DND-41 (cell line): Measurements from ENCODE around the gene CNTNAP5.

ENCODE experiments used
- ATAC-seq: fragments of 200-7000 bp; cut with Tn5 transposase; 3 replicates; pipeline ENCODE4 v1.9.1; 2021; ENCODE audit warnings: low read depth; ENCODE audit not compliant: insufficient read depth
- DNase-seq: peaks from one replicate; pipeline ENCODE4 v3.0.0-alpha.2; 2020
- H2AFZ ChIP-seq: 2 replicates; pipeline ENCODE4 v1.6.0; 2012; ENCODE audit warnings: low read depth, low read length
- H3K27ac ChIP-seq: 2 replicates; pipeline ENCODE4 v1.5.1; 2012; ENCODE audit warnings: low read length, inconsistent platforms
- H3K27me3 ChIP-seq: fragments of 200-600 bp; sonication (generic); 2 replicates; pipeline ENCODE4 v1.6.0; 2012; ENCODE audit warnings: low read length, mild to moderate bottlenecking, inconsistent platforms; ENCODE audit not compliant: insufficient read depth, poor library complexity
- H3K36me3 ChIP-seq: 2 replicates; pipeline ENCODE4 v1.5.1; 2012; ENCODE audit warnings: low read length, inconsistent platforms; ENCODE audit not compliant: insufficient read depth
- H3K4me1 ChIP-seq: 2 replicates; pipeline ENCODE4 v1.5.1; 2012; ENCODE audit warnings: mild to moderate bottlenecking, low read length; ENCODE audit not compliant: insufficient read depth
- H3K4me2 ChIP-seq: 2 replicates; pipeline ENCODE4 v1.6.0; 2012; ENCODE audit warnings: mild to moderate bottlenecking, moderate library complexity, low read length, inconsistent platforms; ENCODE audit not compliant: insufficient read depth
- H3K4me3 ChIP-seq, 2 experiments: fragments of 200-600 bp in 1 of 2; shearing (Covaris generic) in 1 of 2; 2 replicates each; pipeline ENCODE4 v1.5.1; 2012 to 2016; ENCODE audit warnings: inconsistent platforms in 2 of 2, low read length in 2 of 2, mild to moderate bottlenecking in 2 of 2, low read depth in 1 of 2, moderate library complexity in 1 of 2
- H3K79me2 ChIP-seq: 2 replicates; pipeline ENCODE4 v1.6.0; 2012; ENCODE audit warnings: low read length, inconsistent platforms; ENCODE audit not compliant: insufficient read depth
- H3K9ac ChIP-seq: 2 replicates; pipeline ENCODE4 v1.6.0; 2012; ENCODE audit warnings: low read depth, mild to moderate bottlenecking, inconsistent platforms, low read length, moderate library complexity
- H3K9me3 ChIP-seq: 2 replicates; pipeline ENCODE4 v1.5.1; 2012; ENCODE audit warnings: low read length, moderate library complexity, mild to moderate bottlenecking, inconsistent platforms; ENCODE audit not compliant: insufficient read depth, severe bottlenecking
- H4K20me1 ChIP-seq: 2 replicates; pipeline ENCODE4 v1.6.0; 2012; ENCODE audit warnings: low read length; ENCODE audit not compliant: insufficient read depth
- CTCF ChIP-seq: IDR thresholded peaks from 2 replicates; pipeline ENCODE4 v1.5.1; 2012; ENCODE audit warnings: borderline replicate concordance, low read length, moderate library complexity, mild to moderate bottlenecking; ENCODE audit not compliant: poor library complexity, severe bottlenecking; ENCODE audit errors: extremely low read depth
- EZH2 ChIP-seq: IDR thresholded peaks from 3 replicates; pipeline ENCODE4 v1.6.1; 2012; ENCODE audit warnings: borderline replicate concordance, low read depth, mild to moderate bottlenecking, moderate library complexity, low read length, inconsistent platforms; ENCODE audit not compliant: severe bottlenecking

CNTNAP5 gene

GRCh38 chr2:124832521-124832920 lies 807.4 kb downstream of the CNTNAP5 start:
- no peaks in the 10 kb centered on the region for H3K4me1 ChIP-seq
- H4K20me1 ChIP-seq: no peaks in the 10 kb centered on the region
- H3K4me2 ChIP-seq: no peak overlapping the region
- H2AFZ ChIP-seq: no peak overlapping the region
- H3K27ac ChIP-seq: no peak overlapping the region
- no peak overlapping the region for H3K9ac ChIP-seq
- peaks cover 3% of the 10 kb centered on the region for H3K9me3 ChIP-seq
- TF ChIP-seq CTCF (no peak), EZH2 (no peak)
- H3K79me2 ChIP-seq: no peaks in the 10 kb centered on the region
- no peak for DNase-seq
- ATAC-seq: no peak
- H3K4me3 ChIP-seq: no peak overlapping the region
- H3K27me3 ChIP-seq: no peaks in the 10 kb centered on the region
- no peaks in the 10 kb centered on the region for H3K36me3 ChIP-seq

- Histone ChIP-seq H3K36me3 (no peaks in the 10 kb centered on the region), H3K4me2 (no peak overlapping the region), H3K79me2 (no peaks in the 10 kb centered on the region), H3K9me3 (peaks cover 3% of the 10 kb centered on the region), H3K27me3 (no peaks in the 10 kb centered on the region), H4K20me1 (no peaks in the 10 kb centered on the region), H3K27ac (no peak overlapping the region), H3K4me3 (no peak overlapping the region), H2AFZ (no peak overlapping the region), H3K4me1 (no peaks in the 10 kb centered on the region), H3K9ac (no peak overlapping the region)
- DNase-seq: no peak
- TF ChIP-seq EZH2 (no peak), CTCF (no peak)
- ATAC-seq: no peak
Measured at GRCh38 chr2:124834331-124834730, 809.2 kb downstream of the CNTNAP5 start.

- H2AFZ ChIP-seq: no peak overlapping the region
- no peaks in the 10 kb centered on the region for H3K79me2 ChIP-seq
- no peaks in the 10 kb centered on the region for H3K4me1 ChIP-seq
- H4K20me1 ChIP-seq: no peaks in the 10 kb centered on the region
- H3K4me3 ChIP-seq: no peak overlapping the region
- H3K27ac ChIP-seq: no peak overlapping the region
- no peak for TF ChIP-seq EZH2
- no peak for TF ChIP-seq CTCF
- no peak overlapping the region for H3K4me2 ChIP-seq
- ATAC-seq (no peak), DNase-seq (no peak)
- H3K36me3 ChIP-seq: no peaks in the 10 kb centered on the region
- H3K9me3 ChIP-seq: peaks cover 3% of the 10 kb centered on the region
- H3K9ac ChIP-seq: no peak overlapping the region
- no peaks in the 10 kb centered on the region for H3K27me3 ChIP-seq
Measured at GRCh38 chr2:124835331-124835730, 810.2 kb downstream of the CNTNAP5 start.

GRCh38 chr2:124836416-124836815 lies 811.3 kb downstream of the CNTNAP5 start:
- ATAC-seq (no peak), DNase-seq (no peak)
- Histone ChIP-seq H4K20me1 (no peaks in the 10 kb centered on the region), H3K79me2 (no peaks in the 10 kb centered on the region), H3K9ac (no peak overlapping the region), H3K36me3 (no peaks in the 10 kb centered on the region), H3K27ac (no peak overlapping the region), H3K4me3 (no peak overlapping the region), H3K4me1 (no peaks in the 10 kb centered on the region), H3K9me3 (no peaks in the 10 kb centered on the region), H3K4me2 (no peak overlapping the region), H2AFZ (no peak overlapping the region), H3K27me3 (no peaks in the 10 kb centered on the region)
- TF ChIP-seq CTCF: no peak
- no peak for TF ChIP-seq EZH2
